ENCODE data around the gene TNS3. TPM values are rescaled to one million over a fixed set of nuclear protein-coding genes. Genes with fewer than 3 reads are reported as not detected.
A peak's percentile ranks its signal among the peaks of the same experiment; 100 is the strongest.

TNS3 gene
- total and polyA plus RNA-seq, 2 of the 13 experiments (the other 11 are each of a cell fraction or from before 2014, with no cell fraction given) = 52.9 to 55.7 TPM

- TF ChIP-seq FUBP1 (CRISPR knock-in tag; IDR thresholded peaks at IDR 0.05; ENCODE audit: borderline replicate concordance) = no peak; the same call in 1 of the 2 replicates
- peak; percentile 76 for TF ChIP-seq HDAC2 (CRISPR knock-in tag; IDR thresholded peaks at IDR 0.05)
- 0 out of 2 replicates have a peak, but pooled peaks have one; percentile 5 for TF ChIP-seq ATF2 (CRISPR knock-in tag; IDR thresholded peaks at IDR 0.05)
- no peak for TF ChIP-seq KDM6A (CRISPR knock-in tag; IDR thresholded peaks at IDR 0.05; ENCODE audit: low read depth)
- TF ChIP-seq SNAPC4 (CRISPR knock-in tag; IDR thresholded peaks at IDR 0.05) = no peak
- TF ChIP-seq NFE2L1 (CRISPR knock-in tag; IDR thresholded peaks at IDR 0.05; ENCODE audit: borderline replicate concordance) = no peak
- TF ChIP-seq HOXD1 (CRISPR knock-in tag; IDR thresholded peaks at IDR 0.05) = no peak; the same call in 1 of the 2 replicates
- TF ChIP-seq ZBTB44 (CRISPR knock-in tag; IDR thresholded peaks at IDR 0.05) = no peak
- TF ChIP-seq ZNF430 (CRISPR knock-in tag; IDR thresholded peaks at IDR 0.05) = peak; percentile 13; the same call in 1 of the 2 replicates
- no peak for TF ChIP-seq GRHL1 (CRISPR knock-in tag; conservative IDR thresholded peaks at IDR 0.05)
- peak; percentile 81 for TF ChIP-seq PATZ1 (CRISPR knock-in tag; IDR thresholded peaks at IDR 0.05)
- TF ChIP-seq ZNF781 (CRISPR knock-in tag; IDR thresholded peaks at IDR 0.05; ENCODE audit: borderline replicate concordance, not compliant biosample characterization) = no peak
- TF ChIP-seq DR1 (CRISPR knock-in tag; IDR thresholded peaks at IDR 0.05) = no peak
Observed at GRCh38 chr7:47571331-47572093, 10.4 kb downstream of the TNS3 start (continued).

Measured in HepG2 (cell line).